GM12865 (cell line): ENCODE measurements around the gene E2F1.
"Not testable (repeated sequence)": the region's sequence is repeated elsewhere in the genome, so short reads cannot be mapped to it uniquely, and the experiment has no call there.

ENCODE experiments used
- DNase-seq: peaks from one replicate; pipeline ENCODE4 v3.0.0; 2010; ENCODE audit warnings: low read depth
- H3K4me3 ChIP-seq: 2 replicates; pipeline ENCODE4 v1.5.1; 2011; ENCODE audit warnings: mild to moderate bottlenecking, low read depth, low read length, control low read depth
- CTCF ChIP-seq: IDR thresholded peaks from 2 replicates; pipeline ENCODE4 v1.5.1; 2011; ENCODE audit warnings: low read length, control low read depth, low read depth, inconsistent platforms; ENCODE audit not compliant: insufficient read depth; ENCODE audit errors: missing control alignments

Gene E2F1

GRCh38 chr20:33702861-33703260 is 16.7 kb upstream of the E2F1 start:
- TF ChIP-seq CTCF: no peak
- no peak for DNase-seq
- H3K4me3 ChIP-seq: no peak overlapping the region

- no peak for DNase-seq
- TF ChIP-seq CTCF: no peak
- H3K4me3 ChIP-seq: no peak overlapping the region
These were observed 15.7 kb upstream of the E2F1 start for GRCh38 chr20:33701629-33702450.

- not testable (repeated sequence) for H3K4me3 ChIP-seq
These were observed 14.7 kb upstream of the E2F1 start for GRCh38 chr20:33700696-33701441.

GRCh38 chr20:33698966-33699365 is 12.8 kb upstream of the E2F1 start:
- H3K4me3 ChIP-seq, DNase-seq: not testable (repeated sequence)

More at GRCh38 chr20:33700696-33701441, 14.7 kb upstream of the E2F1 start:
- not testable (repeated sequence) for DNase-seq

- H3K4me3 ChIP-seq: no peak overlapping the region
- no peak for TF ChIP-seq CTCF
- DNase-seq: no peak
These were observed 10.9 kb upstream of the E2F1 start for GRCh38 chr20:33697129-33697528.

- TF ChIP-seq CTCF: no peak
- no peak for DNase-seq
- no peak overlapping the region for H3K4me3 ChIP-seq
These were observed 10.3 kb upstream of the E2F1 start for GRCh38 chr20:33696448-33696847.

GRCh38 chr20:33694639-33695012 is 8.4 kb upstream of the E2F1 start:
- no peak overlapping the region for H3K4me3 ChIP-seq
- TF ChIP-seq CTCF: no peak
- no peak for DNase-seq
